Right hindlimb (tissue), 1 donor: Measurements from ENCODE around the gene RAC2.

Experiments used
- DNase-seq: peaks from one replicate; pipeline ENCODE4 v3.0.0-alpha.2; 2018

RAC2 gene

GRCh38 chr22:37244114-37244921 is at the start of gene RAC2:
TSS of gene RAC2 (minus strand) at chr22:37244269. CDS start at chr22:37244148, 121 bp downstream.
- peak; percentile 74 for DNase-seq

GRCh38 chr22:37293172-37293571 is 49.1 kb upstream of the RAC2 start:
- DNase-seq = no peak

GRCh38 chr22:37292641-37293040 is 48.6 kb upstream of the RAC2 start:
- no peak for DNase-seq

- DNase-seq = no peak
Measured at GRCh38 chr22:37291559-37292298, 47.7 kb upstream of the RAC2 start.

- DNase-seq = no peak
Measured at GRCh38 chr22:37290737-37291136, 46.7 kb upstream of the RAC2 start.

GRCh38 chr22:37289156-37289735 is 45.2 kb upstream of the RAC2 start:
- no peak for DNase-seq

- no peak for DNase-seq
Measured at GRCh38 chr22:37288521-37288920, 44.5 kb upstream of the RAC2 start.

GRCh38 chr22:37287550-37287951 is 43.5 kb upstream of the RAC2 start:
- no peak for DNase-seq

GRCh38 chr22:37285937-37286336 is 41.9 kb upstream of the RAC2 start:
- DNase-seq = no peak

GRCh38 chr22:37284805-37285355 is 40.8 kb upstream of the RAC2 start:
- peak; percentile 55 for DNase-seq

- no peak for DNase-seq
Measured at GRCh38 chr22:37284126-37284804, 40.2 kb upstream of the RAC2 start.

- no peak for DNase-seq
Measured at GRCh38 chr22:37283393-37283937, 39.4 kb upstream of the RAC2 start.

GRCh38 chr22:37282385-37282677 is 38.3 kb upstream of the RAC2 start, which contains the start of gene CYTH4:
TSS of gene CYTH4 (plus strand) at chr22:37282508. CDS start at chr22:37282570, 62 bp downstream.
- DNase-seq = no peak

- no peak for DNase-seq
Measured at GRCh38 chr22:37281646-37282384, 37.7 kb upstream of the RAC2 start.

GRCh38 chr22:37281195-37281594 is 37.1 kb upstream of the RAC2 start:
- DNase-seq = no peak

- DNase-seq = no peak
Measured at GRCh38 chr22:37280718-37281117, 36.6 kb upstream of the RAC2 start.

- no peak for DNase-seq
Measured at GRCh38 chr22:37279331-37280181, 35.5 kb upstream of the RAC2 start.

- no peak for DNase-seq
Measured at GRCh38 chr22:37278261-37278660, 34.2 kb upstream of the RAC2 start.

GRCh38 chr22:37277384-37277783 is 33.3 kb upstream of the RAC2 start:
- no peak for DNase-seq

- no peak for DNase-seq
Measured at GRCh38 chr22:37276776-37277175, 32.7 kb upstream of the RAC2 start.

GRCh38 chr22:37275622-37276021 is 31.6 kb upstream of the RAC2 start:
- no peak for DNase-seq
